GM12878 (cell line): Measurements from ENCODE around the gene CHMP6. TPM values are rescaled to one million over a fixed set of nuclear protein-coding genes. Genes with fewer than 3 reads are reported as not detected.

Experiments
- ATAC-seq: fragments of 200-7000 bp; cut with Tn5 transposase; 3 replicates; pipeline ENCODE4 v1.9.1; 2020; ENCODE audit warnings: mild to moderate bottlenecking, moderate library complexity
- BruUV-seq: library from RNA; stranded (reverse); fragments of 400-500 nt; replicated peaks from 2 replicates; lab custom pipeline; 2021; lab: Mats Ljungman, UMichigan
- CTCF ChIA-PET: fragments of 300-600 bp; sonication (Branson Sonifier 250); formaldehyde crosslinking; extraction: SDS; loops from one replicate; lab custom pipeline; 2021; ENCODE audit warnings: inconsistent platforms; lab: Yijun Ruan, JAX
- POLR2A ChIA-PET: fragments of 350-600 bp; formaldehyde crosslinking; extraction: SDS; loops from one replicate; lab custom pipeline; 2021; ENCODE audit warnings: inconsistent platforms; lab: Charles Lee
- RAD21 ChIA-PET: fragments of 300-600 bp; sonication (Branson Sonifier 250); formaldehyde crosslinking; loops from one replicate; lab custom pipeline; 2023; ENCODE audit warnings: antibody characterized with exemption; ENCODE audit not compliant: unreplicated experiment; lab: Charles Lee
- SMC1A ChIA-PET: fragments of 300-600 bp; sonication (Branson Sonifier 250); formaldehyde crosslinking; loops from one replicate; lab custom pipeline; 2023; ENCODE audit not compliant: unreplicated experiment, uncharacterized antibody; lab: Charles Lee
- DNase-seq: peaks from one replicate; pipeline ENCODE4 v3.0.0-alpha.2; 2011; ENCODE audit warnings: low read depth, low spot score
- FAIRE-seq: peaks from 3 replicates; lab custom pipeline; 2011; peaks lifted over from hg19 to GRCh38; lab: Jason Lieb, UNC
- H2AFZ ChIP-seq: 2 replicates; pipeline ENCODE4 v1.6.0; 2011; ENCODE audit warnings: low read depth, low read length, control low read depth; ENCODE audit not compliant: control insufficient read depth
- H3K27ac ChIP-seq: 2 replicates; pipeline ENCODE4 v1.5.1; 2011; ENCODE audit warnings: control low read depth; ENCODE audit not compliant: control insufficient read depth, insufficient read depth
- H3K27me3 ChIP-seq, 2 experiments: replicated peaks in 1 of 2; 2 replicates each; pipeline versions ENCODE4 v1.6.0 to v1.6.1; 2011; ENCODE audit warnings: low read length in 1 of 2; ENCODE audit not compliant: control insufficient read depth in 2 of 2, insufficient read depth in 2 of 2
- H3K36me3 ChIP-seq, 2 experiments: 2 replicates each; pipeline ENCODE4 v1.5.1; 2011; ENCODE audit warnings: low read length in 1 of 2; ENCODE audit not compliant: control insufficient read depth in 2 of 2, insufficient read depth in 2 of 2
- H3K4me1 ChIP-seq: 2 replicates; pipeline ENCODE4 v1.6.1; 2011; ENCODE audit warnings: mild to moderate bottlenecking, low read length, moderate library complexity, mixed read lengths; ENCODE audit not compliant: control insufficient read depth, insufficient read depth
- H3K4me2 ChIP-seq: 2 replicates; pipeline ENCODE4 v1.6.0; 2011; ENCODE audit warnings: control low read depth; ENCODE audit not compliant: control insufficient read depth, insufficient read depth
- H3K4me3 ChIP-seq: fragments of 200-600 bp; sonication (generic); 2 replicates; pipeline ENCODE4 v1.5.1; 2016
- H3K79me2 ChIP-seq: 2 replicates; pipeline ENCODE4 v1.6.0; 2011; ENCODE audit warnings: low read length; ENCODE audit not compliant: control insufficient read depth, insufficient read depth
- H3K9ac ChIP-seq: 2 replicates; pipeline ENCODE4 v1.8.0; 2011; ENCODE audit warnings: low read length, control low read depth, mixed read lengths; ENCODE audit not compliant: control insufficient read depth, insufficient read depth
- H3K9me3 ChIP-seq: replicated peaks from 3 replicates; pipeline ENCODE4 v1.5.1; 2011; ENCODE audit warnings: mild to moderate bottlenecking, low read length; ENCODE audit not compliant: control insufficient read depth, insufficient read depth
- H4K20me1 ChIP-seq: 2 replicates; pipeline ENCODE4 v1.6.0; 2011; ENCODE audit not compliant: control insufficient read depth, insufficient read depth
- CREB1 ChIP-seq: IDR thresholded peaks from 2 replicates; pipeline ENCODE4 v1.6.1; 2012; ENCODE audit warnings: low read depth, mild to moderate bottlenecking, inconsistent platforms
- MYC ChIP-seq: IDR thresholded peaks from 2 replicates; pipeline ENCODE4 v1.6.1; 2011; ENCODE audit warnings: mild to moderate bottlenecking, low read length, moderate library complexity, inconsistent platforms; ENCODE audit not compliant: insufficient read depth, insufficient replicate concordance, insufficient read length, severe bottlenecking
- PML ChIP-seq: IDR thresholded peaks from 2 replicates; pipeline ENCODE4 v1.6.1; 2012; ENCODE audit warnings: low read length, inconsistent platforms
- RAD51 ChIP-seq: fragments of 450-650 bp; IDR thresholded peaks from 2 replicates; pipeline ENCODE4 v1.6.1; 2016; ENCODE audit warnings: moderate library complexity, mild to moderate bottlenecking, inconsistent platforms
- RELA ChIP-seq: fragments of 450-650 bp; IDR thresholded peaks from 2 replicates; pipeline ENCODE4 v1.8.0; 2014; ENCODE audit warnings: borderline replicate concordance; ENCODE audit not compliant: partially characterized antibody
- SIX5 ChIP-seq: IDR thresholded peaks from 2 replicates; pipeline ENCODE4 v1.6.1; 2011; ENCODE audit warnings: mild to moderate bottlenecking, low read depth, low read length, moderate library complexity; ENCODE audit not compliant: severe bottlenecking
- SMC3 ChIP-seq: IDR thresholded peaks from 2 replicates; pipeline ENCODE4 v1.6.1; 2011; ENCODE audit warnings: low read length, improper control_type of control experiment, borderline replicate concordance
- SP1 ChIP-seq: IDR thresholded peaks from one replicate; pipeline ENCODE4 v1.6.1; 2011; ENCODE audit warnings: low read depth, low read length
- SREBF2 ChIP-seq: IDR thresholded peaks from 2 replicates; pipeline ENCODE4 v1.6.1; 2012; ENCODE audit warnings: mild to moderate bottlenecking, low read length
- TAF1 ChIP-seq: IDR thresholded peaks from 2 replicates; pipeline ENCODE4 v1.6.1; 2011; ENCODE audit warnings: mild to moderate bottlenecking, low read depth, low read length, borderline replicate concordance
- YY1 ChIP-seq: IDR thresholded peaks from 2 replicates; pipeline ENCODE4 v1.6.1; 2011; ENCODE audit warnings: low read depth, mild to moderate bottlenecking, low read length
- ZNF207 ChIP-seq: fragments of 450-650 bp; IDR thresholded peaks from 2 replicates; pipeline ENCODE4 v1.6.1; 2014; ENCODE audit warnings: antibody characterized with exemption, mild to moderate bottlenecking, borderline replicate concordance
- ZNF24 ChIP-seq: fragments of 450-650 bp; IDR thresholded peaks from 2 replicates; pipeline ENCODE4 v1.6.1; 2017; ENCODE audit warnings: antibody characterized with exemption, mild to moderate bottlenecking
- ZNF384 ChIP-seq: IDR thresholded peaks from 2 replicates; pipeline ENCODE4 v1.6.1; 2012; ENCODE audit warnings: low read depth, mild to moderate bottlenecking, low read length, improper control_type of control experiment, borderline replicate concordance
- WGBS: methylation state at CpG from one replicate; pipeline ENCODE4 v1.1.6; 2016; ENCODE audit warnings: low lambda C conversion rate; ENCODE audit not compliant: insufficient replicate concordance, insufficient coverage; ENCODE audit errors: missing lambda C conversion rate; 5-methylcytosine and 5-hydroxymethylcytosine counted together
- in situ Hi-C: fragments of 300-500 bp; cut with MboI; formaldehyde crosslinking; loops from 9 replicates; pipeline ENCODE4 v1.14.3; 2018; ENCODE audit warnings: mixed read lengths
- intact Hi-C: fragments of 100-400 bp; cut with micrococcal nuclease; formaldehyde crosslinking; loops from one replicate; pipeline ENCODE4 v1.14.2; 2022; ENCODE audit not compliant: unreplicated experiment
- polyA plus RNA-seq, 11 experiments: library from polyadenylated mRNA; depleted of rRNA in 4 of 11; unstranded in 6 of 11; stranded (reverse) in 5 of 11; fragments of >200 nt; fragmentation: Nextera tagmentation in 4 of 11; fragmentation: Illumina TruSeq in 1 of 11; extraction: Ambion mirVana in 4 of 11; extraction: Trizol in 1 of 11; gene quantifications; 1 replicate in 1 of 11; 2 replicates in 10 of 11; pipeline versions ENCODE4 v1.2.1 to v1.2.3, GENCODE V29; 2011 to 2016; ENCODE audit warnings: inconsistent platforms in 2 of 11, missing spikeins in 2 of 11, low read depth in 1 of 11
- total RNA-seq, 4 experiments: library from RNA; depleted of rRNA in 3 of 4; stranded (reverse); fragments of >200 nt in 3 of 4; fragmentation: Illumina TruSeq in 1 of 4; extraction: Trizol in 1 of 4; gene quantifications; 2 replicates each; pipeline versions ENCODE4 v1.2.1 to v1.2.3, GENCODE V29; 2013 to 2021
- TF ChIP-seq, protein P1 (sequence below): fragments of 450-650 bp; IDR thresholded peaks from 2 replicates; pipeline ENCODE4 v1.6.1; 2018; ENCODE audit warnings: mild to moderate bottlenecking, low read depth, moderate library complexity; ENCODE audit not compliant: partially characterized antibody
- TF ChIP-seq, protein P2 (sequence below): IDR thresholded peaks from 2 replicates; pipeline ENCODE4 v1.6.1; 2012; ENCODE audit warnings: low read depth, low read length, improper control_type of control experiment
- TF ChIP-seq, protein P3 (sequence below): fragments of 450-650 bp; IDR thresholded peaks from 2 replicates; pipeline ENCODE4 v1.6.1; 2017; ENCODE audit warnings: borderline replicate concordance

The CHMP6 gene
- total and polyA plus RNA-seq, 10 of the 15 experiments (the other 5 are each of a cell fraction or from before 2014, with no cell fraction given): 0.21 to 37.9 (median 14.7) TPM

DNA sequence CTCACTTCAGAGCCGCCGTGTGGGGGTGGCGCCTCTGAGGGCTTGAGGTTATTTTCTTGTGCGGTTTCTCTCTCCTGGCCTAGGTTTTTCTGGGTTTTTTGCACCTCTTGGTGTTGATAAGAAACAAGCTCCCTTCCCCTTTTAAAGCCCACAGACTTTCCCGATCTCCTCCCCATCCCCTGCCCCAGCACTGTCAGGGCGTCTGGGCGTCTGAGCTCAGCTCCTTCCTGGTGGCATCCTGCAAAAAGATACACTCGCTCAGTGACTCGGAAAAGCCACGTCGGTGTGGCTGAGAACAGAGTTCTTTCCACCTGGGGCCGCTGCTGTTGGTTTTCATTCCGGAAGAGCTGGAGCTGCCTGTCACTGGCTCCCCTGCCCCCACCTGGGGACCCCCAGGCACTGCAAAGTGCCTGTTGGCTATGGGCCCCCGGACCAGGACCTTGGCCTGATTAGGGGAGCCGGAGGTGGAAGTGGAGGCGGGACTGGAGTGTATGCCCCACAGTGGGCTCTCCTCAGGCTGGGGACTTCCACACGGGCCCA lies 57.8 kb downstream of the CHMP6 start:
- no peak overlapping the region; the same call in 1 of the 2 replicates for H2AFZ ChIP-seq
- no peaks in the 10 kb centered on the region for H3K36me3 ChIP-seq
- peaks cover 22% of the 10 kb centered on the region for H3K4me1 ChIP-seq
- H3K27ac ChIP-seq: peak overlapping the region; percentile 61
- DNase-seq (peak; percentile 17), FAIRE-seq (no peak), ATAC-seq (peak; percentile 62)
- BruUV-seq: no TSS peak
- in situ Hi-C loops (no loop called here), intact Hi-C loops (no loop called here)
- peak overlapping the region; percentile 18; the same call in 1 of the 2 replicates for H3K9ac ChIP-seq
- no peaks in the 10 kb centered on the region; a peak in 1 of 4 replicates for H3K27me3 ChIP-seq
- CTCF ChIA-PET: interaction anchor here (0.7 to 2.2 kb wide), 7 partner anchors 9 to 53 kb away, joined by 3 to 13 read pairs (median 4); no protein-coding TSS in a partner anchor
- POLR2A ChIA-PET: interaction anchor here (0.5 kb wide), 1 partner anchor 533 kb away, joined by 4 read pairs; no protein-coding TSS in a partner anchor
- SMC1A ChIA-PET: interaction anchor here (0.8 to 1.5 kb wide), 4 partner anchors 10 to 49 kb away, joined by 3 to 6 read pairs (median 4); no protein-coding TSS in a partner anchor
- no peaks in the 10 kb centered on the region for H3K9me3 ChIP-seq
- H3K4me2 ChIP-seq: peak overlapping the region; percentile 90
- no peaks in the 10 kb centered on the region for H3K79me2 ChIP-seq
- RAD21 ChIA-PET: interaction anchor here (0.9 to 1.5 kb wide), 3 partner anchors 15 to 174 kb away, joined by 3 read pairs; partner anchors contain the start of gene CEP131
- no peaks in the 10 kb centered on the region for H4K20me1 ChIP-seq
- 3% methylated on average over 16 of the region's 17 CpGs for WGBS
- H3K4me3 ChIP-seq: 0 out of 2 replicates have a peak overlapping the region, but pooled peaks have one; percentile 11
- TF ChIP-seq RELA (no peak), YY1 (no peak), PML (no peak), MYC (no peak), SP1 (no peak), RAD51 (no peak), ZNF24 (no peak), SIX5 (no peak), ZNF384 (no peak), SMC3 (no peak), ZNF207 (no peak), TAF1 (no peak), SREBF2 (no peak), CREB1 (no peak)
- TF ChIP-seq, protein P1, sequence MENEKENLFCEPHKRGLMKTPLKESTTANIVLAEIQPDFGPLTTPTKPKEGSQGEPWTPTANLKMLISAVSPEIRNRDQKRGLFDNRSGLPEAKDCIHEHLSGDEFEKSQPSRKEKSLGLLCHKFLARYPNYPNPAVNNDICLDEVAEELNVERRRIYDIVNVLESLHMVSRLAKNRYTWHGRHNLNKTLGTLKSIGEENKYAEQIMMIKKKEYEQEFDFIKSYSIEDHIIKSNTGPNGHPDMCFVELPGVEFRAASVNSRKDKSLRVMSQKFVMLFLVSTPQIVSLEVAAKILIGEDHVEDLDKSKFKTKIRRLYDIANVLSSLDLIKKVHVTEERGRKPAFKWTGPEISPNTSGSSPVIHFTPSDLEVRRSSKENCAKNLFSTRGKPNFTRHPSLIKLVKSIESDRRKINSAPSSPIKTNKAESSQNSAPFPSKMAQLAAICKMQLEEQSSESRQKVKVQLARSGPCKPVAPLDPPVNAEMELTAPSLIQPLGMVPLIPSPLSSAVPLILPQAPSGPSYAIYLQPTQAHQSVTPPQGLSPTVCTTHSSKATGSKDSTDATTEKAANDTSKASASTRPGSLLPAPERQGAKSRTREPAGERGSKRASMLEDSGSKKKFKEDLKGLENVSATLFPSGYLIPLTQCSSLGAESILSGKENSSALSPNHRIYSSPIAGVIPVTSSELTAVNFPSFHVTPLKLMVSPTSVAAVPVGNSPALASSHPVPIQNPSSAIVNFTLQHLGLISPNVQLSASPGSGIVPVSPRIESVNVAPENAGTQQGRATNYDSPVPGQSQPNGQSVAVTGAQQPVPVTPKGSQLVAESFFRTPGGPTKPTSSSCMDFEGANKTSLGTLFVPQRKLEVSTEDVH: no peak
- TF ChIP-seq, protein P2, sequence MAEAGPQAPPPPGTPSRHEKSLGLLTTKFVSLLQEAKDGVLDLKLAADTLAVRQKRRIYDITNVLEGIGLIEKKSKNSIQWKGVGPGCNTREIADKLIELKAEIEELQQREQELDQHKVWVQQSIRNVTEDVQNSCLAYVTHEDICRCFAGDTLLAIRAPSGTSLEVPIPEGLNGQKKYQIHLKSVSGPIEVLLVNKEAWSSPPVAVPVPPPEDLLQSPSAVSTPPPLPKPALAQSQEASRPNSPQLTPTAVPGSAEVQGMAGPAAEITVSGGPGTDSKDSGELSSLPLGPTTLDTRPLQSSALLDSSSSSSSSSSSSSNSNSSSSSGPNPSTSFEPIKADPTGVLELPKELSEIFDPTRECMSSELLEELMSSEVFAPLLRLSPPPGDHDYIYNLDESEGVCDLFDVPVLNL: no peak
- TF ChIP-seq, protein P3, sequence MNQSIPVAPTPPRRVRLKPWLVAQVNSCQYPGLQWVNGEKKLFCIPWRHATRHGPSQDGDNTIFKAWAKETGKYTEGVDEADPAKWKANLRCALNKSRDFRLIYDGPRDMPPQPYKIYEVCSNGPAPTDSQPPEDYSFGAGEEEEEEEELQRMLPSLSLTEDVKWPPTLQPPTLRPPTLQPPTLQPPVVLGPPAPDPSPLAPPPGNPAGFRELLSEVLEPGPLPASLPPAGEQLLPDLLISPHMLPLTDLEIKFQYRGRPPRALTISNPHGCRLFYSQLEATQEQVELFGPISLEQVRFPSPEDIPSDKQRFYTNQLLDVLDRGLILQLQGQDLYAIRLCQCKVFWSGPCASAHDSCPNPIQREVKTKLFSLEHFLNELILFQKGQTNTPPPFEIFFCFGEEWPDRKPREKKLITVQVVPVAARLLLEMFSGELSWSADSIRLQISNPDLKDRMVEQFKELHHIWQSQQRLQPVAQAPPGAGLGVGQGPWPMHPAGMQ: 0 out of 2 replicates have a peak, but pooled peaks have one; percentile 23
